B cell (primary cell): ENCODE results near the gene ASCL1. TPM values are rescaled to one million over a fixed set of nuclear protein-coding genes. Genes with fewer than 3 reads are reported as not detected.

Experiments used
- ATAC-seq: fragments of 200-7000 bp; cut with Tn5 transposase; one replicate; pipeline ENCODE4 v1.10.0; 2021; ENCODE audit warnings: low read depth, mild to moderate bottlenecking, moderate number of reproducible peaks, moderate library complexity
- CTCF ChIA-PET: fragments of 350-600 bp; sonication (Branson Sonifier 250); formaldehyde crosslinking; loops from one replicate; lab custom pipeline; 2021; ENCODE audit warnings: antibody characterized with exemption, inconsistent platforms; lab: Charles Lee
- POLR2A ChIA-PET: fragments of 350-600 bp; sonication (Branson Sonifier 250); formaldehyde crosslinking; loops from one replicate; lab custom pipeline; 2021; ENCODE audit warnings: antibody characterized with exemption; lab: Charles Lee
- DNase-seq: peaks from one replicate; pipeline ENCODE4 v3.0.0; 2013
- H2AFZ ChIP-seq: 2 replicates; pipeline ENCODE4 v1.6.1; 2012; ENCODE audit warnings: mild to moderate bottlenecking, low read depth, low read length; ENCODE audit not compliant: insufficient read depth, poor library complexity, severe bottlenecking
- H3K27ac ChIP-seq, 2 donors: 1 replicate in 1 of 2; 2 replicates in 1 of 2; pipeline ENCODE4 v1.5.1; 2012 to 2013; ENCODE audit warnings: low read length in 2 of 2, mild to moderate bottlenecking in 2 of 2, moderate library complexity in 1 of 2
- H3K27me3 ChIP-seq, 4 experiments: fragments of 200-600 bp in 1 of 4; sonication (generic) in 1 of 4; replicated peaks in 1 of 4; 1 replicate in 2 of 4; 2 replicates in 2 of 4; pipeline versions ENCODE4 v1.6.1 to v1.7.0; 2013 to 2016; ENCODE audit warnings: low read length in 3 of 4, mild to moderate bottlenecking in 2 of 4, mixed read lengths in 1 of 4, moderate library complexity in 1 of 4; ENCODE audit not compliant: insufficient read depth in 4 of 4, control insufficient read depth in 3 of 4; ENCODE audit errors: control extremely low read depth in 1 of 4
- H3K36me3 ChIP-seq, 2 experiments: replicated peaks in 1 of 2; 1 replicate in 1 of 2; 2 replicates in 1 of 2; pipeline versions ENCODE4 v1.6.1 to v1.7.1; 2013; ENCODE audit warnings: low read length in 1 of 2; ENCODE audit not compliant: insufficient read depth in 2 of 2, control insufficient read depth in 1 of 2; ENCODE audit errors: control extremely low read depth in 1 of 2, extremely low read depth in 1 of 2
- H3K4me1 ChIP-seq, 2 donors: fragments of 200-600 bp in 1 of 2; sonication (generic) in 1 of 2; 1 replicate in 1 of 2; 2 replicates in 1 of 2; pipeline versions ENCODE4 v1.5.1 to v1.6.1; 2013 to 2017; ENCODE audit warnings: low read length in 2 of 2; ENCODE audit not compliant: control insufficient read depth in 2 of 2, insufficient read depth in 2 of 2
- H3K4me2 ChIP-seq: replicated peaks from 2 replicates; pipeline ENCODE3; 2012; ENCODE audit warnings: mild to moderate bottlenecking, low read depth, low read length; ENCODE audit not compliant: poor library complexity, severe bottlenecking
- H3K4me3 ChIP-seq, 5 experiments: fragments of 200-600 bp in 1 of 5; sonication (generic) in 1 of 5; 1 replicate in 3 of 5; 2 replicates in 2 of 5; pipeline versions ENCODE4 v1.5.1 to v1.7.0; 2011 to 2016; ENCODE audit warnings: low read length in 4 of 5, mild to moderate bottlenecking in 4 of 5, low read depth in 2 of 5, control low read depth in 1 of 5, moderate library complexity in 1 of 5; ENCODE audit not compliant: insufficient read depth in 1 of 5; ENCODE audit errors: control extremely low read depth in 1 of 5, extremely low read depth in 1 of 5
- H3K79me2 ChIP-seq: fragments of 200-600 bp; sonication (generic); one replicate; pipeline ENCODE4 v1.6.0; 2016; ENCODE audit warnings: low read length; ENCODE audit not compliant: control insufficient read depth, insufficient read depth
- H3K9ac ChIP-seq: fragments of 200-600 bp; sonication (generic); 2 replicates; pipeline ENCODE4 v1.6.1; 2017; ENCODE audit warnings: mild to moderate bottlenecking, low read length, moderate library complexity
- H3K9me3 ChIP-seq, 3 donors: one replicate each; pipeline versions ENCODE4 v1.6.1 to v1.7.1; 2013; ENCODE audit warnings: low read length in 2 of 3; ENCODE audit not compliant: control insufficient read depth in 2 of 3, insufficient read depth in 1 of 3; ENCODE audit errors: control extremely low read depth in 1 of 3
- H4K20me1 ChIP-seq: 2 replicates; pipeline ENCODE4 v1.6.0; 2012; ENCODE audit warnings: mild to moderate bottlenecking, low read length; ENCODE audit not compliant: insufficient read depth, control insufficient read depth, poor library complexity, severe bottlenecking
- H3K27ac Mint-ChIP-seq: one replicate; pipeline ENCODE4 v1.8.0; 2021; ENCODE audit warnings: mixed read lengths
- H3K27me3 Mint-ChIP-seq: one replicate; pipeline ENCODE4 v1.8.0; 2021; ENCODE audit warnings: mixed read lengths
- H3K4me1 Mint-ChIP-seq: one replicate; pipeline ENCODE4 v1.8.0; 2021; ENCODE audit warnings: mixed read lengths
- H3K4me3 Mint-ChIP-seq: one replicate; pipeline ENCODE4 v1.8.0; 2021; ENCODE audit warnings: mixed read lengths
- H3K9me3 Mint-ChIP-seq: one replicate; pipeline ENCODE4 v1.8.0; 2022; ENCODE audit warnings: mixed read lengths; ENCODE audit not compliant: insufficient read depth
- EZH2 ChIP-seq: IDR thresholded peaks from 2 replicates; pipeline ENCODE4 v1.6.1; 2012; ENCODE audit warnings: borderline replicate concordance, low read depth, mild to moderate bottlenecking, moderate library complexity, low read length; ENCODE audit not compliant: insufficient read depth, poor library complexity, severe bottlenecking
- WGBS: methylation state at CpG from one replicate; pipeline ENCODE4 v1.1.5; 2013; ENCODE audit warnings: missing lambda C conversion rate; ENCODE audit not compliant: insufficient coverage; 5-methylcytosine and 5-hydroxymethylcytosine counted together
- intact Hi-C: fragments of 100-400 bp; cut with micrococcal nuclease; formaldehyde crosslinking; loops from one replicate; pipeline ENCODE4 v1.10.0; 2022
- polyA plus RNA-seq: library from polyadenylated mRNA; depleted of rRNA; stranded (reverse); fragments of >200 nt; gene quantifications from 2 replicates; pipeline ENCODE4 v1.2.3, GENCODE V29; 2012
- total RNA-seq, 2 donors: library from RNA; stranded (reverse); fragments of 120-200 nt in 1 of 2; gene quantifications; 1 replicate in 1 of 2; 2 replicates in 1 of 2; pipeline versions ENCODE4 v1.2.3 to v1.2.4, GENCODE V29; 2013 to 2022
- TF ChIP-seq, protein P1 (sequence below): fragments of 200-600 bp; IDR thresholded peaks from one replicate; pipeline ENCODE4 v1.8.0; 2022; ENCODE audit warnings: antibody characterized with exemption, mild to moderate bottlenecking

The ASCL1 gene
- total and polyA plus RNA-seq, 2 donors (not counting 1 experiment from before 2014, with no cell fraction given): not detected

DNA sequence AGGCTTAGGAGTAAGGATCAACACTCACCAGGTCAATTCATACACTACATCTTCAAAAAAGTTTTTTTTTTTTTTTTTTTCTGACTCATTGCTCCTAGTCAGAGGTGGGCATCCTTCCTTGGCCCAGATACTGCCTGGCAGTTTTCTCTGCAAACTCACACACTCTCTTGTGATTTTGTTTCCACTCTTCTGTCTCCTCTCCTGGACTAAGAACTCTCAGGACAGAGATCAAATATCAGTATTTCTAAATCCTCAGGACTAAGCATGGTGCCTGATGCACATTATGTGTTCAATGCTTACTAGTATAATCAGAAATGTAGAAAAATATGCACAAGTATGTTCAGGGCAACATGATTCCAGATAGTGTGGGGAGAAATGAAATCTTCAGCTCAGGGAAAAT, 30.3 kb upstream of the ASCL1 start:
- no peak overlapping the region for H2AFZ ChIP-seq
- H3K9ac ChIP-seq: no peak overlapping the region
- Mint-ChIP-seq H3K4me3 (no peak overlapping the region), H3K27me3 (peaks cover 51% of the 10 kb centered on the region), H3K27ac (no peak overlapping the region), H3K4me1 (no peaks in the 10 kb centered on the region), H3K9me3 (no peaks in the 10 kb centered on the region)
- no peaks in the 10 kb centered on the region for H4K20me1 ChIP-seq
- no peak for DNase-seq
- H3K4me3 ChIP-seq: no peak overlapping the region
- H3K36me3 ChIP-seq: no peaks in the 10 kb centered on the region
- peaks cover 0 to 17% (median 3%) of the 10 kb centered on the region in 4 experiments for H3K27me3 ChIP-seq
- no peaks in the 10 kb centered on the region for H3K79me2 ChIP-seq
- H3K4me2 ChIP-seq: no peak overlapping the region
- ATAC-seq: no peak
- H3K27ac ChIP-seq: no peak overlapping the region
- ChIA-PET POLR2A (interaction anchor here (0.7 kb wide), 1 partner anchor 175 kb away, joined by 11 read pairs; no protein-coding TSS in a partner anchor), CTCF (no interaction called here)
- intact Hi-C loops: no loop called here
- H3K4me1 ChIP-seq: no peaks in the 10 kb centered on the region
- TF ChIP-seq, protein P1, sequence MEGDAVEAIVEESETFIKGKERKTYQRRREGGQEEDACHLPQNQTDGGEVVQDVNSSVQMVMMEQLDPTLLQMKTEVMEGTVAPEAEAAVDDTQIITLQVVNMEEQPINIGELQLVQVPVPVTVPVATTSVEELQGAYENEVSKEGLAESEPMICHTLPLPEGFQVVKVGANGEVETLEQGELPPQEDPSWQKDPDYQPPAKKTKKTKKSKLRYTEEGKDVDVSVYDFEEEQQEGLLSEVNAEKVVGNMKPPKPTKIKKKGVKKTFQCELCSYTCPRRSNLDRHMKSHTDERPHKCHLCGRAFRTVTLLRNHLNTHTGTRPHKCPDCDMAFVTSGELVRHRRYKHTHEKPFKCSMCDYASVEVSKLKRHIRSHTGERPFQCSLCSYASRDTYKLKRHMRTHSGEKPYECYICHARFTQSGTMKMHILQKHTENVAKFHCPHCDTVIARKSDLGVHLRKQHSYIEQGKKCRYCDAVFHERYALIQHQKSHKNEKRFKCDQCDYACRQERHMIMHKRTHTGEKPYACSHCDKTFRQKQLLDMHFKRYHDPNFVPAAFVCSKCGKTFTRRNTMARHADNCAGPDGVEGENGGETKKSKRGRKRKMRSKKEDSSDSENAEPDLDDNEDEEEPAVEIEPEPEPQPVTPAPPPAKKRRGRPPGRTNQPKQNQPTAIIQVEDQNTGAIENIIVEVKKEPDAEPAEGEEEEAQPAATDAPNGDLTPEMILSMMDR: no peak
- no peak for TF ChIP-seq EZH2
- peaks cover 0 to 3% (median 0%) of the 10 kb centered on the region in 3 donors for H3K9me3 ChIP-seq

- H3K27me3 Mint-ChIP-seq: peaks cover 49% of the 10 kb centered on the region
- ChIA-PET POLR2A (no interaction called here), CTCF (no interaction called here)
- no peaks in the 10 kb centered on the region for H3K4me1 Mint-ChIP-seq
- Histone ChIP-seq H3K9ac (no peak overlapping the region), H3K4me2 (no peak overlapping the region), H2AFZ (no peak overlapping the region), H3K79me2 (no peaks in the 10 kb centered on the region), H3K27ac (no peak overlapping the region), H3K9me3 (peaks cover 0 to 3% (median 0%) of the 10 kb centered on the region in 3 donors), H4K20me1 (no peaks in the 10 kb centered on the region), H3K4me3 (no peak overlapping the region), H3K36me3 (no peaks in the 10 kb centered on the region), H3K4me1 (no peaks in the 10 kb centered on the region), H3K27me3 (peaks cover 0 to 8% (median 4%) of the 10 kb centered on the region in 4 experiments)
- intact Hi-C loops: no loop called here
- no peaks in the 10 kb centered on the region for H3K9me3 Mint-ChIP-seq
- DNase-seq: no peak
- no peak overlapping the region for H3K27ac Mint-ChIP-seq
- WGBS: no CpG with 5 or more reads among the region's 1 CpG
- H3K4me3 Mint-ChIP-seq: no peak overlapping the region
- no peak for TF ChIP-seq EZH2
- TF ChIP-seq, protein P1: no peak
- no peak for ATAC-seq
Observed at GRCh38 chr12:102933168-102933567, 24.3 kb upstream of the ASCL1 start.
